NCI-H510A treated with DMSO at 0.1 percent for 48 hours (cell line): ENCODE data around the gene PLXDC2.

ENCODE experiments used
- DNase-seq: peaks from one replicate; lab custom pipeline; 2025; lab: John Stamatoyannopoulos, UW

The PLXDC2 gene

GRCh38 chr10:20048161-20048560, 231.9 kb downstream of the PLXDC2 start:
- DNase-seq = no peak

- no peak for DNase-seq
These were observed 241.9 kb downstream of the PLXDC2 start for GRCh38 chr10:20058135-20058534.

GRCh38 chr10:20059084-20059835, 243.0 kb downstream of the PLXDC2 start:
- DNase-seq = no peak

GRCh38 chr10:20065814-20066213, 249.6 kb downstream of the PLXDC2 start:
- DNase-seq = no peak

GRCh38 chr10:20073167-20073566, 256.9 kb downstream of the PLXDC2 start:
- DNase-seq = no peak

GRCh38 chr10:20075713-20076112, 259.5 kb downstream of the PLXDC2 start:
- DNase-seq = no peak

GRCh38 chr10:20084451-20084850, 268.2 kb downstream of the PLXDC2 start:
- no peak for DNase-seq

GRCh38 chr10:20085115-20085514, 268.9 kb downstream of the PLXDC2 start:
- DNase-seq = no peak

- no peak for DNase-seq
These were observed 271.1 kb downstream of the PLXDC2 start for GRCh38 chr10:20087353-20087752.

- no peak for DNase-seq
These were observed 271.9 kb downstream of the PLXDC2 start for GRCh38 chr10:20088061-20088701.

- no peak for DNase-seq
These were observed 273.6 kb downstream of the PLXDC2 start for GRCh38 chr10:20089879-20090278.

GRCh38 chr10:20090831-20091230, 274.6 kb downstream of the PLXDC2 start:
- DNase-seq = no peak

- DNase-seq = no peak
These were observed 275.5 kb downstream of the PLXDC2 start for GRCh38 chr10:20091698-20092097.

- DNase-seq = no peak
These were observed 277.4 kb downstream of the PLXDC2 start for GRCh38 chr10:20093600-20093999.

- no peak for DNase-seq
These were observed 278.2 kb downstream of the PLXDC2 start for GRCh38 chr10:20094226-20094976.

GRCh38 chr10:20100171-20100570, 283.9 kb downstream of the PLXDC2 start:
- DNase-seq = no peak

GRCh38 chr10:20105236-20105635, 289.0 kb downstream of the PLXDC2 start:
- peak; percentile 10 for DNase-seq

GRCh38 chr10:20105931-20106330, 289.7 kb downstream of the PLXDC2 start:
- no peak for DNase-seq

- no peak for DNase-seq
These were observed 291.8 kb downstream of the PLXDC2 start for GRCh38 chr10:20108021-20108420.

- no peak for DNase-seq
These were observed 293.4 kb downstream of the PLXDC2 start for GRCh38 chr10:20109613-20110012.

- no peak for DNase-seq
These were observed 294.2 kb downstream of the PLXDC2 start for GRCh38 chr10:20110125-20111100.

- no peak for DNase-seq
These were observed 297.9 kb downstream of the PLXDC2 start for GRCh38 chr10:20114179-20114578.
